ENCODE results near the gene RAB28. TPM values are rescaled to one million over a fixed set of nuclear protein-coding genes. Genes with fewer than 3 reads are reported as not detected.

Gene RAB28
- total RNA-seq, 2 experiments from 2014 or later, result 23.0 to 30.8 TPM

DNA sequence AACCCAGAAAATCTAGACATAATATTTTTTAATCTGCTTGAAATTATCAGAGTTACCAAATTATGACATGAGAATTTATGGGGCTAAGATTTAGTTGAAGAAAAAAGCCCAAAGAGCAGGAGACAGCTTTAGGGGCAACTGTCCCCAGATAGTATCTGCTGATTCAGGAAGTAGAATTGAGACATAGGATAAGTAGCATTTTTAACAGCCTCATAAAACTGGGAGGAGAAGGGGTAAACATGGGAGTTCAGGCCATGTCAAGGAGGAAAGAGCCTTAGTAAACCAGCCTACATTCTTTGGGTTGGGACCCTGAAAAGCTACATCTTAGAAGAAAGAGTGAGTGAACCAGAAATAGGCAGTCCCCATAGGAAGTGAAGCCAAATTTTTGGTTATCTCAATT lies 9.7 kb upstream of the RAB28 start:
- BruUV-seq (replicated peaks), result no TSS peak
- H2AFZ ChIP-seq (ENCODE audit: low read length), result no peak overlapping the region
- no peak for TF ChIP-seq EZH2phosphoT487 (IDR thresholded peaks at IDR 0.05; ENCODE audit: borderline replicate concordance, low read depth, low read length)
- TF ChIP-seq, protein P1, sequence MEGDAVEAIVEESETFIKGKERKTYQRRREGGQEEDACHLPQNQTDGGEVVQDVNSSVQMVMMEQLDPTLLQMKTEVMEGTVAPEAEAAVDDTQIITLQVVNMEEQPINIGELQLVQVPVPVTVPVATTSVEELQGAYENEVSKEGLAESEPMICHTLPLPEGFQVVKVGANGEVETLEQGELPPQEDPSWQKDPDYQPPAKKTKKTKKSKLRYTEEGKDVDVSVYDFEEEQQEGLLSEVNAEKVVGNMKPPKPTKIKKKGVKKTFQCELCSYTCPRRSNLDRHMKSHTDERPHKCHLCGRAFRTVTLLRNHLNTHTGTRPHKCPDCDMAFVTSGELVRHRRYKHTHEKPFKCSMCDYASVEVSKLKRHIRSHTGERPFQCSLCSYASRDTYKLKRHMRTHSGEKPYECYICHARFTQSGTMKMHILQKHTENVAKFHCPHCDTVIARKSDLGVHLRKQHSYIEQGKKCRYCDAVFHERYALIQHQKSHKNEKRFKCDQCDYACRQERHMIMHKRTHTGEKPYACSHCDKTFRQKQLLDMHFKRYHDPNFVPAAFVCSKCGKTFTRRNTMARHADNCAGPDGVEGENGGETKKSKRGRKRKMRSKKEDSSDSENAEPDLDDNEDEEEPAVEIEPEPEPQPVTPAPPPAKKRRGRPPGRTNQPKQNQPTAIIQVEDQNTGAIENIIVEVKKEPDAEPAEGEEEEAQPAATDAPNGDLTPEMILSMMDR (conservative IDR thresholded peaks at IDR 0.05; ENCODE audit: low read length), result no peak
- H3K4me2 ChIP-seq (ENCODE audit: low read length), result no peak overlapping the region
- no peaks in the 10 kb centered on the region for H3K9me2 ChIP-seq (ENCODE audit: insufficient read depth, low read length)
- H3K4me3 ChIP-seq (ENCODE audit: low read depth, low read length, poor library complexity, severe bottlenecking), result no peak overlapping the region
- H4K20me1 ChIP-seq (ENCODE audit: insufficient read depth, low read length), result no peaks in the 10 kb centered on the region
- H3K36me3 ChIP-seq (ENCODE audit: insufficient read depth, low read length), result no peaks in the 10 kb centered on the region
- intact Hi-C loops (cut with micrococcal nuclease; ENCODE audit: unreplicated experiment), result no loop called here
- H3K27ac ChIP-seq (ENCODE audit: low read depth, low read length, poor library complexity, severe bottlenecking), result no peak overlapping the region
- H3K79me2 ChIP-seq (ENCODE audit: insufficient read depth, low read depth, low read length), result no peaks in the 10 kb centered on the region
- CTCF ChIA-PET (ENCODE audit: unreplicated experiment), result no interaction called here
- no peak for DNase-seq (ENCODE audit: low spot score)
- no peaks in the 10 kb centered on the region for H3K9me3 ChIP-seq (ENCODE audit: low read length)
- POLR2A ChIA-PET, result interaction anchor here (0.7 kb wide), 1 partner anchor 9 kb away, joined by 3 read pairs; no protein-coding TSS in a partner anchor
- H3K4me1 ChIP-seq (ENCODE audit: insufficient read depth, low read length, poor library complexity, severe bottlenecking), result no peaks in the 10 kb centered on the region

DNA sequence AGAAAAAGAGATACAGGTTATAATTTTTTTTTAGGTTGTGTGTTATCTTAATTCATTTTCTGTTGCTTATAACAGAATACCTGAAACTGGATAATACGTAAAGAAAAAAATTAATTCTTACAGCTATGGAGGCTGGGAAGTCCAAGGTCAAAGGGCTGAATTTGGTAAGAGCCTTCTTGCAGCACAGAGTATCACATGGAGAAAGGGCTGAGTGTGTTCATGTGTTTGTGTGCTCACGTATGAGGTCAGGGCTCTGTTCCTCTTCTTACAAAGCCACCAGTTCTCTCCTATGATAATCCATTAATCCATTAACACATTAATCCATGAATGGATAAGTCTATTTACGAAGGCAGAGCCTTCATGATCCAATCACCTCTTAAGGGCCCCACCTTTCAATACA lies 8.6 kb upstream of the RAB28 start:
- TF ChIP-seq EZH2phosphoT487 (IDR thresholded peaks at IDR 0.05; ENCODE audit: borderline replicate concordance, low read depth, low read length), result no peak
- TF ChIP-seq, protein P1 (conservative IDR thresholded peaks at IDR 0.05; ENCODE audit: low read length), result no peak
- ChIA-PET CTCF (ENCODE audit: unreplicated experiment) (no interaction called here), POLR2A (interaction anchor here (0.7 kb wide), 1 partner anchor 30 kb away, joined by 3 read pairs; no protein-coding TSS in a partner anchor)
- BruUV-seq (replicated peaks), result no TSS peak
- Histone ChIP-seq H3K4me2 (ENCODE audit: low read length) (no peak overlapping the region), H3K9me3 (ENCODE audit: low read length) (no peaks in the 10 kb centered on the region), H2AFZ (ENCODE audit: low read length) (no peak overlapping the region), H3K4me3 (ENCODE audit: low read depth, low read length, poor library complexity, severe bottlenecking) (no peak overlapping the region), H3K9me2 (ENCODE audit: insufficient read depth, low read length) (no peaks in the 10 kb centered on the region), H3K36me3 (ENCODE audit: insufficient read depth, low read length) (no peaks in the 10 kb centered on the region; the same call in 1 of the 2 replicates), H3K27ac (ENCODE audit: low read depth, low read length, poor library complexity, severe bottlenecking) (no peak overlapping the region), H4K20me1 (ENCODE audit: insufficient read depth, low read length) (no peaks in the 10 kb centered on the region), H3K4me1 (ENCODE audit: insufficient read depth, low read length, poor library complexity, severe bottlenecking) (no peaks in the 10 kb centered on the region), H3K79me2 (ENCODE audit: insufficient read depth, low read depth, low read length) (no peaks in the 10 kb centered on the region)
- no peak for DNase-seq (ENCODE audit: low spot score)
- intact Hi-C loops (cut with micrococcal nuclease; ENCODE audit: unreplicated experiment), result no loop called here

DNA sequence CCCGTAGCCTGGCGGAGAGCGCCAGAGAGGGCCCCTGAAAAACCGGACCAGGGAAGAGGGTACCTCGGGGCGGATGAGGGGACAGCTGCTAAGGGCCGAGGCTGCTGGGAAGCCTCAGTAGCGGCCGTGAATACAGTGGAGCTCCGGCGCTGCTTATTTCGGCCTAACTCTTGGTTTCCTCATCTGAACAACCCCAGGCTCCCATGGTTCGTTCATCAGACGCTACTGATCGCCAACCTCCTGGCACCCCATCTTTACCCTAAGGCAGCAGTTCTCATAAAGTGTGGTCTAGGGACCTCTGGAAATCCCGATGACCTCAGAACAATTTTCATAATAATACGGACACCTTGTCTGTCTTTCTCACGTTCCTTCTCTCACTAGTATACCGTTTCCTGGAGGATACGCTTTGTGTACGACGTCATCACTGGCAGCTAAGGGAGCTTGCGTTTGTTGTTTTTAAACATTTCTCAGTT lies 645 bp upstream of the RAB28 start:
- CTCF ChIA-PET (ENCODE audit: unreplicated experiment), result no interaction called here
- H3K9me3 ChIP-seq (ENCODE audit: low read length), result no peaks in the 10 kb centered on the region
- H3K27ac ChIP-seq (ENCODE audit: low read depth, low read length, poor library complexity, severe bottlenecking), result peak overlapping the region; percentile 16
- peak overlapping the region; percentile 95 for H3K4me3 ChIP-seq (ENCODE audit: low read depth, low read length, poor library complexity, severe bottlenecking)
- H3K9me2 ChIP-seq (ENCODE audit: insufficient read depth, low read length), result no peaks in the 10 kb centered on the region
- no peaks in the 10 kb centered on the region for H4K20me1 ChIP-seq (ENCODE audit: insufficient read depth, low read length)
- POLR2A ChIA-PET, result interaction anchor here (0.6 to 1.0 kb wide), 4 partner anchors 14 to 187 kb away, joined by 3 read pairs; no protein-coding TSS in a partner anchor
- intact Hi-C loops (cut with micrococcal nuclease; ENCODE audit: unreplicated experiment), result loop anchor here (2.0 to 5.0 kb wide), 3 partner anchors 62 to 1518 kb away; partner anchors contain the start of gene CPEB2
- peak overlapping the region; percentile 80 for H3K4me2 ChIP-seq (ENCODE audit: low read length)
- no peaks in the 10 kb centered on the region; the same call in 1 of the 2 replicates for H3K36me3 ChIP-seq (ENCODE audit: insufficient read depth, low read length)
- peaks cover 39% of the 10 kb centered on the region; the same call in 1 of the 2 replicates for H3K79me2 ChIP-seq (ENCODE audit: insufficient read depth, low read depth, low read length)
- TSS peak; percentile 85 for BruUV-seq (replicated peaks)
- H2AFZ ChIP-seq (ENCODE audit: low read length), result peak overlapping the region; percentile 96
- peak; percentile 49 for DNase-seq (ENCODE audit: low spot score)
- TF ChIP-seq, protein P1 (conservative IDR thresholded peaks at IDR 0.05; ENCODE audit: low read length), result no peak
- TF ChIP-seq EZH2phosphoT487 (IDR thresholded peaks at IDR 0.05; ENCODE audit: borderline replicate concordance, low read depth, low read length), result no peak
- H3K4me1 ChIP-seq (ENCODE audit: insufficient read depth, low read length, poor library complexity, severe bottlenecking), result peaks cover 20% of the 10 kb centered on the region
